NCI-H69 (cell line): ENCODE results near the gene MAP7D1.
"Not testable (repeated sequence)": the region's sequence is repeated elsewhere in the genome, so short reads cannot be mapped to it uniquely, and the experiment has no call there.

Source experiments
- DNase-seq: peaks from one replicate; lab custom pipeline; 2025; lab: John Stamatoyannopoulos, UW

Gene MAP7D1

DNA sequence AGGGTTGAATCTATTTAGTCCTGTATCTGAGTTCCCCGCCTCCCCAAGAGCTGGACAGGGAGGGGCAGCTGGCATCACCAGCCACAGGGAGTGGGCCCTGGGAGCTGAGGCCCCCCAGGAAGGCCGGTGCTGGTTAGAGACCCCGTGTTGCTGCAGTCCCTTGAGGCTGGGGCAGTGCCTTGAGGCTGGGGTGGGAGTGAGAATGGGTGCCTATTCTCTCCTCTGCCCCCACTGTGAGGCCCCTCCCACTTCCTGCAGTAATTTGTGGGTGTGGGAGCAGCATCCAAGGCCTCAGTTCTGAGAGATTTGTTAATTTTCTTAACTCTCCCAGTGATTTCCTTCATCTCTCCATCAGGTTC, 4.1 kb upstream of the MAP7D1 start:
- peak; percentile 62 for DNase-seq

DNA sequence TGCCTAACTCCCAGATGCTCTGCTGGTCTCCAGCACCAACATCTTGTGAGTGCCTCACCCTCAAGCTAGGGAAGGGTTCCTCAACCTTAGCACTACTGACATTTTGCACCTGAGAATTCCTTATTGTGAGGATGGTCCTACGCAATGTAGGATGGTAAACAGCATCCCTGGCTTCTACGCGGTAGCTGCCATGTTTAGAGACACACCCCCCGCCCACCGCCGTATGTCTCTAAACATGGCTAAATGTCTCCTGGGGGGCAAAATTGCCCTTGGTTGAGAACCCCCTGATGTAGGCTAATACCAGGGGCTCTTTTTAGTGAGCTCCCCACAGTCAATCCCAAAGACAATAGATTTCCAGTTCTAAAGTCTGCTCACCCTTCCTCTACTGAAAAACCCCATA, 2.5 kb upstream of the MAP7D1 start:
- DNase-seq: no peak

DNA sequence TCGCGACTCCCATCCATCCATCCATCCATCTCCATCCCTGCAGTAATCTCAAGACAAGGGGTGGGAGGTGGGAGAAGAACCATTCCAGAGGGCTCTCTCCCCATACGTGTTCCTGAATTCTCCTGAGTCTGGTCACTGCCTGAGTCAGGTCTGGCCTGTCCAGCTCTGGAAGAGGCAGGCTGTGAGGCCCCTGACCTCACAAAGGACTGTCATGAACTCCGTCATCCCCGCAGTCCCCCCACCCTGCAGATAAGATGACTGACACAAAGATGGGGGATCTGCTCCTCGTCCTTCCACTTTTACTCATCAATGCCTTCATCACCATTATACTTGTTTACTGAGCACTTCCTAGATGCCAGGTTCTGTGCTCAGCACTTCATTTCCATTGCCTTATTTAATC, 1.6 kb upstream of the MAP7D1 start:
- no peak for DNase-seq

GRCh38 chr1:36154765-36155407, 1.1 kb upstream of the MAP7D1 start:
- DNase-seq: peak; percentile 34

GRCh38 chr1:36156329-36157114, 562 bp downstream of the MAP7D1 start:
- peak; percentile 80 for DNase-seq

DNA sequence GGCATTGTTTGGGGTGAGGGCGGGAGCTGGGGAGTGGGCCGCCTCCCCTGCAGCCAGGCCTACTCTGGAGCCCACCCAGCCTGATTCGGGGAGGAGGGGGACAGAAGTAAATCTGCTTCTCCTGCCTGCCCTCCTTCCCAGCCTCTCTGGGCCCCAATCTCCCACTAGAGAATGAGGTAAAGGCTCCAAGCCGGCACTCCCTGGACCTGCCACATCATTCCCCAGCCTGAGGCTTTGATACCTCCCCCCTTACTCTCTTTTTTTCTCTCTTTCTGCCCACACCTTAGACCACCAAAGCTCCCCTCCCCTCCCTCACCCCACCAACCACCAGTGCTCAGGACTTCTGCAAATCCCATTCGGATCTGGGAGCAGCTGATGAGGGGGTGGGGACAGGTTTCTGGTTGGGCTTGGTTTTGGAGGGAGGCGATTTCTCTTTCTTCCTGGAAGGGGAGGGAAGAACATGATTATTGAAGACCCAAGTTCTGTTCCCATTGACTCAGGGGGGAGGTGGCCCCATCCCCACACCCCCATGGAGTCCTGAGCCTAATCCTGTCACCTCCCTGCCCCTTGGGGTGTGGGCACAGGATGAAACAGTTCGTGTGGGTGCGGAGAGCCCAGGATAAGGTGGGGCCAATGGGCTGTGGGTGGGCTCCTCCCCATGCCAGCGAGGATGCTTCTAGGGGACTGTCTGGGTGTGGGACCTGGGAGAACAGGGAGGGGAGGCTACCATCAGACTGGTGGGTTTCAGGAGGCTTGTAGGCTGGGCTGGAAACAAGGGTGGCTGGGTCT, 1.3 kb downstream of the MAP7D1 start:
- peak; percentile 28 for DNase-seq

DNA sequence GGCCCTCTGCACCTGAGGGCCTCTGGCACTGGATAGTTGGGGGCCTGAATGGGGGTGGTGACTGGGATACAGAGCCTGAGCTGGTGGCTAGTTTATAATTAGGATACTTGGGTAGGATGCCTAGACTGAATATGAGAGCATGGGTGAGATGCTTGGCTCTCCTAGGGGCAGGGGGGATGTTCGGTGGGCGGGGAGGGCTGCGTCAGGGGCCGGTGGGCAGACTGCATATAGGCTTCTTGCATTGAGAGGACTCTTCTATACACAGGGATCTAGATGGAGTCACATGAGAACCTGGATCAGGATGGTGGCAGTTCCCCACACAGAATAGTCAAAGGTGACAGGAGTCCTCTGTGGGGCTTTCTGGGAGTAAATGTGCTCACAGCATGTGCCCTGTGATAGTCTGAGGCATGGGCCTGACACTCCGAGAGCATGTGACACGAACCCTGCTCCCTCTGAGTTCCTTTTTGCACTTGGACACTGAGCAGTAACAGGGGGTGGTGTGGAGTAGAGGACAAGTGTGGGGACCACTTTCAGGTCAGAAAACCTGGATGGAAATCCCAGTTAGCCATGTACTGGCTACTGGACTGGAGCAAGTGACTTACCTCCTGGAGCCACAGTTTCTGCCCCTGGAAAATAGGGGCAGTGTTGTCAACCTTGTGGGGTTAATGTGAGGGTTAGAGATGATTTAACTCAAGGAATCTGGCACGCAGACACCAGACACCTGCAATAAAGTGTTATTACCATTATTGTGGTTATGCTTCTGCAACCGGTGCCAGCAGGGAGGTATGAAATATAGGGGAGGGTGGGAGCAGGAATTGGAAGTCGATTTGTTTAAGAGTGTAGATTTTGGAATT, 2.2 kb downstream of the MAP7D1 start:
- no peak for DNase-seq

GRCh38 chr1:36158827-36159252, 2.9 kb downstream of the MAP7D1 start:
- not testable (repeated sequence) for DNase-seq

DNA sequence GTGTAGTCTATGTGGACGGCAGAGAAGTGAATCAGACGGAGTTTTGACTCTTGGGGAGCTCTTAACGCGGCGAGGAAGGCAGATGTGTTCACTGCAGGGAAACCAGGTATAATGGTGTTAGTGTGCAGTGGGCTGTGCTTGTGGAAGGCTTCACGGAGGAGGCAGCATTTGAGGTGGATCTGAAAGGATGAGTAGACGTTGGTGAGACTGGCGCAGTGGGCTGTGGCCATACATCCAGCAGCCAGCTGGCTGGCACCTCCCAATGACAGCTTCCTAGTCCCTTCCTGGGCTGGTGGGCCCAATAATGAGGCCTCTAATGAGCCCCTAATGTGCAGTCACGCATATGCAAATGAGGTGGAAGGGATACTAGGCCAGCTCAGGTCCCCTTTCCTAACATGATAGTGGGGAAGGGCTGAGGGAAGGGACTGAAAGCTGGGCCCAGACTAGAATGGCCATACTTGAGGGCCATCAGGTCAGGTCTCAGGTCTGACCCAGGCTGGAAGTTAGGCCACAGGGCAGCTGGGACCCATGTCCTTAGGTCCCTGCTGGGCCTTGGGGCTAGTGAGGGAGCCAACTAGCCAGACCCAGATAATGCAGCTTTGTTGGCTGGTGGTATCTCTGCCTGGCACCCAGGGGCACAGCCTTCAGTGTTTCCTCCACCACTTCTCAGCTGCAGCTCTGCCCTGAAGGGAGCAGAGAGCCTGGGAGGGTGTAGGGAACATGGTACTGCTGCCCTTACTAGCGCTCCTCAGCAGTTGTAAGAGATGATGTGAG, 3.8 kb downstream of the MAP7D1 start:
- no peak for DNase-seq

DNA sequence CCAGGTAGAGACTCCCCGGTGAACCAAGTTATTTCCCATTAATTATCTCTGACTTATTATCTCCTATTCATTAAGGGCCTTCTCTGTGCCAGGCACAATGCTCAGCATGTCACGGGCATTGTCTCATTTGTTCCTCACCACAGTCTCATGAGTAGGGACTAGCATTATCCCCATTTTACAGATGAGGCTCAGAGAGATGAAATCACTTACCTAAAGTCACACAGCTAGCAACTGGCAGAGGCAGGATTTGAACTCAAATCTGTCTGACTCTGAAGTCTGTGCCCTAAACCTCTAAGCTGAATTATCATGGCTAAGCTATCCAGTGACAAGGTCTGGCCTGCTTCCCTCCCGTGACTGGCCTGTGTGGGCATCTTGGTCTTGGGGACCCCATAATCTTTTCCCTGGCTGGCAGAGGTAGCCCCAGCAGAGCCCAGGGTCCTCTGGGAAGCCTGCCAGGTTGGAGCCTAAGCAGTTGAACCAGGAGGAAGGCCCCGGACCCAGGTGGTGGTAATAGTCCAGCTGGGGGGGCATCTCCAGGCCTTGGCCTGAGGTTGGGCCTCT, 4.5 kb downstream of the MAP7D1 start:
- DNase-seq: no peak

DNA sequence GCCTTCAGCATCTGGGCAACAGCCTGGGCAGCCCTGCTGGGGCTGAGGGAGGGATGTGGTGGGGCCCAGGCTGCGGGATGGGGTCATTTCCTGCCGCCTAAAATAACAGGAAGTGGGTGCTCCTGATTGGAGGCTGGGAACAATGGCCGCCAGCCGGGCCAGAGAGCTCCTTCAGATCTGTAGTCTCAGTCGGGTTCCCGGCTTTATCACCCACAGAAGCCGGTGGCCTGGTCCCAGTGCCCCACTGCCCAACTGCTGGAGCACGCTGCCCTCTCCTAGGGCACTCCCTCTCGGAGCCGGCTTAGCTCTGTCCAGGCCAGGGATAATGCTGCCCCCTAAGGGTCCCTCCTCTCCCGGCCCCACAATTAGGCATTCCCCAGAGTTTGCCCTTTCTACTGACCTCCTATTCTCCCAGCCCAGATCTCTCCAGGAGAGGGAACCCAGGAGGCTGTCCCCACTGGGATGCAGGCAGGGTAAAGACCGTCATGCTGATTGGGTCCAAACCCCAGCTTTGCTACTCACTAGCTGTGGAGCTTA, 5.1 kb downstream of the MAP7D1 start:
- DNase-seq: peak; percentile 28

GRCh38 chr1:36161641-36162531, 5.9 kb downstream of the MAP7D1 start:
- DNase-seq: no peak

- no peak for DNase-seq
Measured at GRCh38 chr1:36162680-36163239, 6.8 kb downstream of the MAP7D1 start.

GRCh38 chr1:36163426-36163825, 7.5 kb downstream of the MAP7D1 start:
- no peak for DNase-seq

DNA sequence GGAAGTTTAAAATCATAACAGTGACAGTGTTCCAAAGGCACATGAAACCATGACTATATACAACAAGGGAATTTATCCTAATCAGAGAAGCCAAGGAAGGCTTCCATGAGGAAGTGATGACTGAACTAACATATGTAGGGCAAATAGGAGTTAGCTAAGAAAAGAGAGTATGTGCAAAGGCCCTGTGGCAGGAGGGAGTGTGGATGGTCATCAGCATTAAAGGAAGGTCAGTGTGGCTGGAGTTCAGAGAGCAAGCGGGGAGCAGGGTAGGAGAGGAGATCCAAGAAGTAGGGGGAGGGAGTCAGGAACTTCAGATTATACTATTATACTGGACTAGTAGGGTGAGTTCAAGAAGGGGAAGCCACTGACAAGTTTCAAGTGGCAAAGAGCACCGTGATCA, 8.4 kb downstream of the MAP7D1 start:
- no peak for DNase-seq

GRCh38 chr1:36165145-36165544, 9.2 kb downstream of the MAP7D1 start:
- DNase-seq: no peak

- DNase-seq: no peak
Measured at GRCh38 chr1:36166136-36166535, 10.2 kb downstream of the MAP7D1 start.

DNA sequence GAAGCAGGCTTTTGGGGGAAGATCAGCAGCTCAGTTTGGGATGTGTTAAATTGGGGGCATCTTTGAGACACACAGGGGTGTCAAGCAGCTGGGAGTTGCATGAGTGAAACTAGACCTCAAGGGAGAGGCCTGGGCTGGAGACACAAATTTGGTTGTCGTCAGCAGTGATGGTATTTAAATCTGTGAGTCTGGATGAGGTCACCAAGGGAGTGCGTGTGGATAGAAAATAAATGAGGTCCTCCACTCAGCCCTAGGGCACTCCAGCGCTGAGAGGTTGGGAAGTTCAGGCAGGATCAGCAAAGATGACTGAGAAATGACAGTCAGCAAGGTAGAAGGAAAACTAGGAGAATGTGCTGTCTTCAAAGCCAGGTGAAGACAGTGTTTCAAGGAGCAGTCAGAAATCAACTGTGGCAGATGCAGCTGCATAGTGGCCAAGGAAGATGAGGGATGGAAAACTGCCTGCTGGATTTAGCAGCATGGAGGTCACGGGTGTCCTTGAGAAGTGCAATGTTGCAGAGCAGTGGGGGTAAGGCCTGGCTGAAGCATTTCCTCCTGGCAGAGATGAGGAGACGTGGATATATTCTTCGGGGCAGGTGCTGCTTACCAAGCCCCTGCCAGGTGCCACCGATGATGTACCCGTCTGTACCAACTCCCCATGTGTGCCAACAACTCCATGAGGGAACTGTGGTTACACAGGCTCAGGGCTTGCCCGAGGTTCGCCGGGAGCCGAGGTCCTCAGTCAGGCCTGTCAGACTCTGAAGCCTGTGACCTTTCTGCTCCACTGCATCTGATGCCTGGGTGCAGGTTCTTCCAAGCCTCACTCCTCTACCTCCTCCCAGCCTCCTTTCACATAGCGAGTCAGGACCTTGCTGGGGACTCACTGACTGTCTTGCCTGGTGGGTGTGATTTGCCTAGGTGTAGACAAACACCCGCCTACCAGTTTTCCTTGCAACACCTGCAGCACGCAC, 11.3 kb downstream of the MAP7D1 start:
- no peak for DNase-seq
